ENCODE measurements around the gene PROC. TPM values are rescaled to one million over a fixed set of nuclear protein-coding genes. Genes with fewer than 3 reads are reported as not detected.

PROC gene
- not detected in 2 replicates for total RNA-seq
- long read RNA-seq: 0 reads

DNA sequence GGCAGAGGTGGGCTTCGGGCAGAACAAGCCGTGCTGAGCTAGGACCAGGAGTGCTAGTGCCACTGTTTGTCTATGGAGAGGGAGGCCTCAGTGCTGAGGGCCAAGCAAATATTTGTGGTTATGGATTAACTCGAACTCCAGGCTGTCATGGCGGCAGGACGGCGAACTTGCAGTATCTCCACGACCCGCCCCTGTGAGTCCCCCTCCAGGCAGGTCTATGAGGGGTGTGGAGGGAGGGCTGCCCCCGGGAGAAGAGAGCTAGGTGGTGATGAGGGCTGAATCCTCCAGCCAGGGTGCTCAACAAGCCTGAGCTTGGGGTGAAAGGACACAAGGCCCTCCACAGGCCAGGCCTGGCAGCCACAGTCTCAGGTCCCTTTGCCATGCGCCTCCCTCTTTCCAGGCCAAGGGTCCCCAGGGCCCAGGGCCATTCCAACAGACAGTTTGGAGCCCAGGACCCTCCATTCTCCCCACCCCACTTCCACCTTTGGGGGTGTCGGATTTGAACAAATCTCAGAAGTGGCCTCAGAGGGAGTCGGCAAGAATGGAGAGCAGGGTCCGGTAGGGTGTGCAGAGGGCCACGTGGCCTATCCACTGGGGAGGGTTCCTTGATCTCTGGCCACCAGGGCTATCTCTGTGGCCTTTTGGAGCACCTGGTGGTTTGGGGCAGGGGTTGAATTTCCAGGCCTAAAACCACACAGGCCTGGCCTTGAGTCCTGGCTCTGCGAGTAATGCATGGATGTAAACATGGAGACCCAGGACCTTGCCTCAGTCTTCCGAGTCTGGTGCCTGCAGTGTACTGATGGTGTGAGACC is at the start of gene PROC:
Gene PROC (plus strand): TSS at position 128 of the 812 bp plus-strand sequence. CDS start 1,516 bp downstream, outside the sequence.
- H3K4me3 Mint-ChIP-seq: peak within 1 kb of the TSS; percentile 17
- DNase-seq (ENCODE audit: low read depth, low spot score): no peak
- peaks cover 72% of the 10 kb centered on the region for H3K27me3 Mint-ChIP-seq (ENCODE audit: low read depth)
- TF ChIP-seq, protein P1, sequence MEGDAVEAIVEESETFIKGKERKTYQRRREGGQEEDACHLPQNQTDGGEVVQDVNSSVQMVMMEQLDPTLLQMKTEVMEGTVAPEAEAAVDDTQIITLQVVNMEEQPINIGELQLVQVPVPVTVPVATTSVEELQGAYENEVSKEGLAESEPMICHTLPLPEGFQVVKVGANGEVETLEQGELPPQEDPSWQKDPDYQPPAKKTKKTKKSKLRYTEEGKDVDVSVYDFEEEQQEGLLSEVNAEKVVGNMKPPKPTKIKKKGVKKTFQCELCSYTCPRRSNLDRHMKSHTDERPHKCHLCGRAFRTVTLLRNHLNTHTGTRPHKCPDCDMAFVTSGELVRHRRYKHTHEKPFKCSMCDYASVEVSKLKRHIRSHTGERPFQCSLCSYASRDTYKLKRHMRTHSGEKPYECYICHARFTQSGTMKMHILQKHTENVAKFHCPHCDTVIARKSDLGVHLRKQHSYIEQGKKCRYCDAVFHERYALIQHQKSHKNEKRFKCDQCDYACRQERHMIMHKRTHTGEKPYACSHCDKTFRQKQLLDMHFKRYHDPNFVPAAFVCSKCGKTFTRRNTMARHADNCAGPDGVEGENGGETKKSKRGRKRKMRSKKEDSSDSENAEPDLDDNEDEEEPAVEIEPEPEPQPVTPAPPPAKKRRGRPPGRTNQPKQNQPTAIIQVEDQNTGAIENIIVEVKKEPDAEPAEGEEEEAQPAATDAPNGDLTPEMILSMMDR (conservative IDR thresholded peaks at IDR 0.05): no peak
- no peaks in the 10 kb centered on the region for H3K9me3 Mint-ChIP-seq
- H3K27ac Mint-ChIP-seq (ENCODE audit: unreplicated experiment): no peak within 1 kb of the TSS
- H3K4me1 Mint-ChIP-seq: peaks cover 12% of the 10 kb centered on the region
- H3K36me3 Mint-ChIP-seq (ENCODE audit: low read depth): no peaks in the 10 kb centered on the region

DNA sequence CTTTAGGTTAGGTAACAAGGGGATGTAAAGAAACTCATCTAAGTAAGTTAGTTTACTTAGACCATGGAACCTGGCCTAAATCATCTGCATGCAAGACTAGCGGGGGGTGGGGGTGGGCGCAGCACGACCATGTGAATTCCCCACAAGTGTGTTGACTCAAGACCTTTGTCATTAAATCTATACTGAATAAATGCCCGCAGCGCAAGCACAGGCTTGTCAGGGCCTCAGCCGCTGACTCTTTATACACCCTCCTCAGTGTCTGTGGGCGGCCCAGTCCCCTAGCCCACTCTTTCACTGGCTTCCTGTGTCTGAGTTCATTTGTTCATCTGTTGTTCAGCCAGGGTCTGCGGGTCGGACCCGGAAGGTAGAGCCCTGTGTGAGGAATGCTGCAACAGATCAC is 48.2 kb upstream of the PROC start:
- no peak overlapping the region for H3K4me3 Mint-ChIP-seq
- peaks cover 47% of the 10 kb centered on the region for H3K36me3 Mint-ChIP-seq (ENCODE audit: low read depth)
- H3K27me3 Mint-ChIP-seq (ENCODE audit: low read depth): no peaks in the 10 kb centered on the region
- H3K9me3 Mint-ChIP-seq: peaks cover 34% of the 10 kb centered on the region
- TF ChIP-seq, protein P1 (conservative IDR thresholded peaks at IDR 0.05): no peak
- peaks cover 8% of the 10 kb centered on the region for H3K4me1 Mint-ChIP-seq
- no peak for DNase-seq (ENCODE audit: low read depth, low spot score)
- no peak overlapping the region for H3K27ac Mint-ChIP-seq (ENCODE audit: unreplicated experiment)

DNA sequence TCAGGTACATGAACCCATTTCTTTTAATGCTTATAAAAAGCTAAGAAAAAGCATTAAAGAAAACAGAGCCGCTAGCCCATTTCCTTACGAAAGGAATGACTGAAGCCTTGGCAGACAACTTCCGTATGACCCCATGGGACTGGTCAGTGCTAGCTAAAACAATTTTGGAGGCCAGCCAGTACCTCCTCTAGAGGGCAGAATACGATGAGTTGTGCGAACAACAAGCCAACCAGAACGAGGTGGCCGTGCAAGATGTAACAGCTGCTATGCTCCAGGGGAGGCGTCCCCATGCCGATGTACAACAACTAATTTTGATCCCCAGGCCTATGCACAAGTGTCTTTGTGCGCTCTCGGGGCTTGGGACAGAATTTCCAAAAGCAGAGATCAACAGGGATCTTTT is 47.2 kb upstream of the PROC start:
- Mint-ChIP-seq H3K27me3 (ENCODE audit: low read depth) (no peaks in the 10 kb centered on the region), H3K4me1 (peaks cover under 1% of the 10 kb centered on the region), H3K27ac (ENCODE audit: unreplicated experiment) (no peak overlapping the region), H3K4me3 (no peak overlapping the region), H3K36me3 (ENCODE audit: low read depth) (peaks cover 53% of the 10 kb centered on the region), H3K9me3 (peaks cover 37% of the 10 kb centered on the region)
- TF ChIP-seq, protein P1 (conservative IDR thresholded peaks at IDR 0.05): no peak
- DNase-seq (ENCODE audit: low read depth, low spot score): no peak

DNA sequence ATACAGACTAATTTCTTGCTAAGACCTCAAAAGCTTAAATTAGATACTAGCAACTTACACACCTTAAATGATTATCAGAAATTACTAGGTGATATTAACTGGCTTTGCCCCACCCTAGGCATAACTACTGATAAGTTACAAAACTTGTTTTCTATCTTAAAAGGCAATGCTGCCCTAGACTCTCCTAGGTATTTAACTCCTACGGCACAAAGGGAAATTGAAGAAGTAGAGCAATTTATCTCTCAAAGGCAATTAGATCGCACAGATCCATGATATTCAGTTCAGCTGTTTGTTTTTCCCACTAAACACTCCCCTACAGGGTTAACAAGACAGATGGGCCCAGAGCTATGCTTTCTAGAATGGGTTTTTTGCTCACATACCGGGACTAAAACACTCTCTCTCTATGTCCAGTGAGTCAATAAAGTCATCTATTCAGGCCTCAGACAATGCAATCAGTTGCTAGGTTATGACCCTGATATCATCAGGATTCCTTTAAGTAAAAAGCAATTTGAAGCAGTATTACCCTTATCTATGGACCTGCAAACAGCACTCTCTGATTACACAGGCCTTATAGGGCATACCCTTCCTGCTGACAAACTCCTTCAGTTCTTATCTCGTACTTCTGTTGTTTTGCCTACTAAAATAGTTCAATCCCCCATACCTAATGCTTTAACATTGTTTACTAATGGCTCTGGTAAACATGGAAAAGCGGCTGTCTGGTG is 44.7 kb upstream of the PROC start:
- Mint-ChIP-seq H3K4me1 (no peaks in the 10 kb centered on the region), H3K27me3 (ENCODE audit: low read depth) (no peaks in the 10 kb centered on the region), H3K36me3 (ENCODE audit: low read depth) (peaks cover 56% of the 10 kb centered on the region), H3K4me3 (no peak overlapping the region), H3K27ac (ENCODE audit: unreplicated experiment) (no peak overlapping the region), H3K9me3 (peaks cover 37% of the 10 kb centered on the region)
- DNase-seq (ENCODE audit: low read depth, low spot score): no peak
- TF ChIP-seq, protein P1 (conservative IDR thresholded peaks at IDR 0.05): no peak

DNA sequence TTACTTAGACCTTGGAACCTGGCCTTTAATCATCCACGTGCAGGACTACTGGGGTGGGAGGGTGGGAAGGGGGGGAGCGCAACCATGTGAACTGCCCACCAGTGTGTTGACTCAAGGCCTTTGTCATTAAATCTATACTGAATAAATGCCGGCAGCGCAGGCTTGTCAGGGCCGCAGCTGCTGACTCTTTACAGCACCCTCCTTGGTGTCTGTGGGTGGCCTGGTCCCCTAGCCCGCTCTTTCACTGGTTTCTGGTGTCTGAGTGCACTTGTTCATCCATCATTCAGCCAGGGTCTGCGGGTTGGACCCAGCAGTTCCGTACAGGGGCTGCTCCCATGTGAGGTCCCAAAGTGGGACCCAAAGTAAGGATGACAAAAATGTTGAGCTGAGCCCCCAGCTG is 42.0 kb upstream of the PROC start:
- Mint-ChIP-seq H3K4me3 (no peak overlapping the region), H3K4me1 (no peaks in the 10 kb centered on the region), H3K9me3 (peaks cover 27% of the 10 kb centered on the region), H3K27me3 (ENCODE audit: low read depth) (no peaks in the 10 kb centered on the region), H3K36me3 (ENCODE audit: low read depth) (peaks cover 45% of the 10 kb centered on the region), H3K27ac (ENCODE audit: unreplicated experiment) (no peak overlapping the region)
- no peak for DNase-seq (ENCODE audit: low read depth, low spot score)
- TF ChIP-seq, protein P1 (conservative IDR thresholded peaks at IDR 0.05): no peak
